GM23248 (cell line): ENCODE data around the gene SCG3. TPM values are rescaled to one million over a fixed set of nuclear protein-coding genes. Genes with fewer than 3 reads are reported as not detected.

Experiments
- DNase-seq: peaks from one replicate; pipeline ENCODE4 v3.0.0-alpha.2; 2015
- H2AFZ ChIP-seq: fragments of 200-600 bp; sonication (generic); 2 replicates; pipeline ENCODE4 v1.6.1; 2016; ENCODE audit warnings: antibody characterized with exemption
- H3F3A ChIP-seq: fragments of 200-600 bp; sonication (generic); 2 replicates; pipeline ENCODE4 v1.6.1; 2016; ENCODE audit warnings: mild to moderate bottlenecking, antibody characterized with exemption, mixed run types; ENCODE audit not compliant: insufficient read depth
- H3K27ac ChIP-seq: fragments of 200-600 bp; sonication (generic); 2 replicates; pipeline ENCODE4 v1.5.1; 2016; ENCODE audit warnings: mild to moderate bottlenecking
- H3K27me3 ChIP-seq: fragments of 200-600 bp; sonication (generic); replicated peaks from 2 replicates; pipeline ENCODE4 v1.6.1; 2016; ENCODE audit warnings: mild to moderate bottlenecking; ENCODE audit not compliant: insufficient read depth
- H3K36me3 ChIP-seq: fragments of 200-600 bp; sonication (generic); 2 replicates; pipeline ENCODE4 v1.6.1; 2016; ENCODE audit warnings: low read depth, mild to moderate bottlenecking
- H3K4me1 ChIP-seq: fragments of 200-600 bp; sonication (generic); 2 replicates; pipeline ENCODE4 v1.6.1; 2016; ENCODE audit warnings: mild to moderate bottlenecking; ENCODE audit not compliant: insufficient read depth
- H3K4me2 ChIP-seq: fragments of 200-600 bp; sonication (generic); one replicate; pipeline ENCODE4 v1.6.1; 2016; ENCODE audit warnings: mild to moderate bottlenecking; ENCODE audit not compliant: unreplicated experiment
- H3K4me3 ChIP-seq: fragments of 200-600 bp; sonication (generic); 2 replicates; pipeline ENCODE4 v1.5.1; 2016; ENCODE audit warnings: mild to moderate bottlenecking
- H3K79me2 ChIP-seq: fragments of 200-600 bp; sonication (generic); 2 replicates; pipeline ENCODE4 v1.6.1; 2016; ENCODE audit warnings: mild to moderate bottlenecking; ENCODE audit not compliant: insufficient read depth
- H3K9ac ChIP-seq: fragments of 200-600 bp; sonication (generic); 2 replicates; pipeline ENCODE4 v1.6.1; 2016; ENCODE audit warnings: mild to moderate bottlenecking
- H3K9me2 ChIP-seq: fragments of 200-600 bp; sonication (generic); 2 replicates; pipeline ENCODE4 v1.6.1; 2016; ENCODE audit warnings: mixed run types, mild to moderate bottlenecking, moderate library complexity; ENCODE audit not compliant: insufficient read depth
- H3K9me3 ChIP-seq: fragments of 200-600 bp; sonication (generic); one replicate; pipeline ENCODE4 v1.6.1; 2017; ENCODE audit warnings: low read depth
- H4K20me1 ChIP-seq: fragments of 200-600 bp; sonication (generic); 2 replicates; pipeline ENCODE4 v1.6.0; 2016; ENCODE audit not compliant: insufficient read depth
- EZH2 ChIP-seq: fragments of 200-600 bp; sonication (generic); IDR thresholded peaks from 2 replicates; pipeline ENCODE4 v1.6.1; 2018; ENCODE audit warnings: antibody characterized with exemption, mild to moderate bottlenecking; ENCODE audit not compliant: insufficient read depth, poor library complexity, severe bottlenecking
- EZH2phosphoT487 ChIP-seq: fragments of 200-600 bp; sonication (generic); IDR thresholded peaks from 2 replicates; pipeline ENCODE4 v1.6.1; 2018; ENCODE audit warnings: antibody characterized with exemption, moderate library complexity, mild to moderate bottlenecking, low read depth; ENCODE audit not compliant: insufficient read depth
- WGBS, 2 experiments: methylation state at CpG; one replicate each; pipeline ENCODE4 v1.1.6; 2015 to 2017; ENCODE audit warnings: low lambda C conversion rate in 2 of 2, low coverage in 1 of 2; ENCODE audit errors: missing lambda C conversion rate in 2 of 2; 5-methylcytosine and 5-hydroxymethylcytosine counted together
- in situ Hi-C: fragments of 300-500 bp; cut with MboI; formaldehyde crosslinking; loops from 2 replicates; pipeline ENCODE4 v1.15.0; 2020
- polyA plus RNA-seq: library from polyadenylated mRNA; unstranded; fragments of >200 nt; fragmentation: Nextera tagmentation; extraction: Ambion mirVana; gene quantifications from 2 replicates; pipeline ENCODE4 v1.2.1, GENCODE V29; 2016
- total RNA-seq: library from RNA; depleted of rRNA; stranded (reverse); fragments of >200 nt; shearing (Covaris generic); gene quantifications from 2 replicates; pipeline ENCODE4 v1.2.3, GENCODE V29; 2014

Gene SCG3
- total and polyA plus RNA-seq, 2 experiments from 2014 or later, result not detected

DNA sequence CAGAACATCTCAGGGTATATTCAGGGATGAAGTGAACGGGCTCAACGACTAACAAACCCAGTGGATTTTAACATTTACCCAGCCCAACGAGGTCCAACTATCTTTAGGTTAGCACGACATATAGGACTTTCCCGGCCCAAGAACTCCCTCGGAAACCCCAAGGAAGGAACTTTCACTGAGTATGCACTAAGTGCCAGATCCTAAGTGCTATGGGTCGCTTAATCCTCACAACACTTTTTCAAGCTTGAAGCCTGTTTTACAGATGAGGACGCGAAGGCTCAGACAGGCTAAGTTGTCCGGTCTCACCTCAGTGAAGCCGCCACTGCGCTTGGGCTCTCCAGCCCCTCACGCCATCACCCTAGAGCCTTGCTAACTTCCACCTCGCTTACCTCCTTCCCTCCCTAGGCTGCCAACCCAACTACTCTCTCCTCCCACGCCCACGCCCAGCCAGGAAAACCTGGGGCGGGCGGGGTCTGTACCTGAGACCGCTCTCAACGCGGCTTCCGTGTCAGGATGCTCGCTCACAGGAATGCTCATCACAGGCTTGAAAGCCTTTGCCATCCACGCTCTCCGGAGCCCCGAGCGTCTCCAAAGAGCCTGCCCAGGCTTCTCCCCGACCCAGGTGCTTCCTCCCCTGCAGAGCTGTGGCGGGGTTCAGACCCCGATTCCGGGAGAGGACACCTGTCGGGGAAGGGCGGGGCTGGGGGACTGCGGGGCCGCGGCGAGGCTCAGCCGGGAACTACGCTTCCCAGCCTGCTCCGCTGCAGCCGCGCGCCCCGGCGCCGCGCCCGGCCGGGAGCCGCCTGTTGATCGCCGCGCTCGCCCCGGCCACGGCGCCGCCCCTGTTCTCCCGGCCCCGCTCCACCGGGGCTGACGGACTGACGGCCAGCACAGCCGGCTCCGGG is 69.7 kb downstream of the SCG3 start, which contains the start of gene TMOD2:
Gene TMOD2 (plus strand): TSS at position 806 of the 905 bp plus-strand sequence. CDS start 14,845 bp downstream, outside the sequence.
- no peak for TF ChIP-seq EZH2phosphoT487
- no peak for TF ChIP-seq EZH2
- Histone ChIP-seq H2AFZ (peak within 1 kb of the TSS; percentile 86), H3K79me2 (0 out of 2 replicates have a peak, but pooled peaks cover 7% of the 10 kb centered on the region), H3K36me3 (no peaks in the 10 kb centered on the region), H3K4me3 (peak within 1 kb of the TSS; percentile 87), H4K20me1 (no peaks in the 10 kb centered on the region), H3K4me2 (peak within 1 kb of the TSS; percentile 87), H3K9ac (no peak within 1 kb of the TSS), H3K9me2 (no peaks in the 10 kb centered on the region), H3K4me1 (no peaks in the 10 kb centered on the region), H3K9me3 (no peaks in the 10 kb centered on the region), H3K27ac (no peak within 1 kb of the TSS), H3K27me3 (peaks cover 26% of the 10 kb centered on the region), H3F3A (0 out of 2 replicates have a peak, but pooled peaks cover 6% of the 10 kb centered on the region)
- WGBS, 2 experiments, result 12 to 14% methylated on average over 36 to 45 of the region's 65 CpGs
- in situ Hi-C loops, result no loop called here
- peak; percentile 62 for DNase-seq

DNA sequence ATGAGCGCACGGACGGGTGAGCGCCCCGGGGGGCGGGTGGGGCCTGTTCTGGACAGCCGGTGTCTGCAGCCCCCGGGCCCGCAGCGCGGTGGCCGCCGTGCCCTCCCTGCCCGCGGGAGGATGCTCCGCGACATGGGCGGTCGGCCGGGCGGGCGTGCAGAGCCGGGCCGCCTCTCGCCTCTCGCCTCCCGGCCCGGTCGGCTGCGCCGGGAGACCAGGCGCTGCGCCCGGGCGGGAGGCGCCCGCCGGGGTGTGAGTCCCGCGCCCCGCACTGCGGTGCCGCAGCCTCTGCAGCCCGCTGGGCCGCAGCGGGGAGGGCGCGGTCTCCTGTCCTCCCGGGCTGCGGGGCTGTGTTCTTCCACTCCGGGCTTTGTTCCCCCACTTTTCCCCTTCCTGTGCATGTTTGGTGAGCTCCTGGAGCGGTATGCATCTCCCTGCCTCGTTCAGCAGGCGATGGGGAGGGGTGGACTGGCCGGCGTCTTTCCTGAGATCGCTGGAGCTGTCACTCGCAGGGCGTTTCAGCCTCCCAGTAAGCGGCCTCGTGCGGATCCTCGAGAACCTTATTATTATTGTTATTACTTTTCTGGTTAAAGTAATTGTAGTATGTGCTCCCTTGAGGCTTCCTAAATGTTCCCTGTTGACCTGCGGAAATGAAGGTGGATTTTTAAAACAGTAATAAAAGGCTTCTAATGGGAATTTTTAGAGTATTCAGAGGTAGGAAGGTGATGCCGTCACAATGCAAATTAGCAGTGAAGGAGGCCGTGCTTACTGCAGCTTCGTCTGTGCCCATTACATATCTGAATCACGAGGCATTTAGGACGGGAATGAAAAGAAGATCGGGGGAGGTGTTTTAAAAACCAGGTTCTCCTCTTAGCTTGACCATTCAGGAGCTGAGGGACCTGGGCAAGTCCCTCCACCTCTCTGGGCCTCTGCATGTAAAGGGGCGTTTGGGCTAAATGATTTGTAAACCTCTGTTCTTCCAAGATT is 70.7 kb downstream of the SCG3 start:
- peaks cover 26% of the 10 kb centered on the region for H3K27me3 ChIP-seq
- H4K20me1 ChIP-seq, result no peaks in the 10 kb centered on the region
- H3K4me3 ChIP-seq, result peak overlapping the region; percentile 87
- H3K36me3 ChIP-seq, result no peaks in the 10 kb centered on the region
- H3K9ac ChIP-seq, result no peak overlapping the region
- no peaks in the 10 kb centered on the region for H3K9me3 ChIP-seq
- DNase-seq, result peak; percentile 61
- 0 out of 2 replicates have a peak, but pooled peaks cover 6% of the 10 kb centered on the region for H3F3A ChIP-seq
- peak overlapping the region; percentile 87 for H3K4me2 ChIP-seq
- H3K4me1 ChIP-seq, result no peaks in the 10 kb centered on the region
- 0 out of 2 replicates have a peak, but pooled peaks cover 7% of the 10 kb centered on the region for H3K79me2 ChIP-seq
- no peaks in the 10 kb centered on the region for H3K9me2 ChIP-seq
- in situ Hi-C loops, result no loop called here
- WGBS, 2 experiments, result 7 to 8% methylated on average over 42 to 45 of the region's 71 CpGs
- peak overlapping the region; percentile 86 for H2AFZ ChIP-seq
- no peak overlapping the region for H3K27ac ChIP-seq
- TF ChIP-seq EZH2, result no peak
- TF ChIP-seq EZH2phosphoT487, result no peak

- Histone ChIP-seq H3K27ac (no peak overlapping the region), H3K4me3 (no peak overlapping the region), H3K79me2 (0 out of 2 replicates have a peak, but pooled peaks cover 7% of the 10 kb centered on the region), H3K9ac (no peak overlapping the region), H3K27me3 (peaks cover 26% of the 10 kb centered on the region), H4K20me1 (no peaks in the 10 kb centered on the region), H3F3A (peaks cover 6% of the 10 kb centered on the region; the same call in 1 of the 2 replicates), H3K9me2 (no peaks in the 10 kb centered on the region), H3K9me3 (no peaks in the 10 kb centered on the region), H2AFZ (no peak overlapping the region), H3K4me2 (no peak overlapping the region), H3K36me3 (no peaks in the 10 kb centered on the region), H3K4me1 (no peaks in the 10 kb centered on the region)
- in situ Hi-C loops, result no loop called here
- no peak for DNase-seq
- no peak for TF ChIP-seq EZH2phosphoT487
- no peak for TF ChIP-seq EZH2
- WGBS, 2 experiments, result 85 to 88% methylated on average over 5 of the region's 5 CpGs
Measured at GRCh38 chr15:51752888-51753287, 71.6 kb downstream of the SCG3 start.

GRCh38 chr15:51754267-51754666 is 73.0 kb downstream of the SCG3 start:
- H3K9me2 ChIP-seq, result no peaks in the 10 kb centered on the region
- H3K4me3 ChIP-seq, result no peak overlapping the region
- 0 out of 2 replicates have a peak, but pooled peaks cover 7% of the 10 kb centered on the region for H3K79me2 ChIP-seq
- in situ Hi-C loops, result no loop called here
- no peaks in the 10 kb centered on the region for H3K36me3 ChIP-seq
- H3K27me3 ChIP-seq, result peaks cover 15% of the 10 kb centered on the region
- peaks cover 19% of the 10 kb centered on the region for H3F3A ChIP-seq
- peaks cover 12% of the 10 kb centered on the region for H3K4me1 ChIP-seq
- no peaks in the 10 kb centered on the region for H3K9me3 ChIP-seq
- H3K4me2 ChIP-seq, result no peak overlapping the region
- H3K9ac ChIP-seq, result no peak overlapping the region
- H3K27ac ChIP-seq, result no peak overlapping the region
- WGBS, 2 experiments, result 95% methylated on average over 2 of the region's 2 CpGs
- no peak overlapping the region for H2AFZ ChIP-seq
- no peaks in the 10 kb centered on the region for H4K20me1 ChIP-seq
- no peak for DNase-seq
- TF ChIP-seq EZH2 (no peak), EZH2phosphoT487 (no peak)
